Stimulated activated CD4-positive, alpha-beta T cell treated with anti-CD3 and anti-CD28 coated beads, Interleukin-12 subunit alpha, Interleukin-12 subunit beta, amount 100 ng/mL, for 48 hours (primary cell): ENCODE measurements around the gene AFTPH.

ENCODE experiments used
- DNase-seq, 3 donors: peaks; one replicate each; pipeline ENCODE4 v3.0.0-alpha.2; 2020; ENCODE audit warnings: low read depth in 2 of 3, low spot score in 1 of 3

AFTPH gene

GRCh38 chr2:64629329-64629781, 105.2 kb downstream of the AFTPH start:
- DNase-seq, result no peak

- no peak for DNase-seq
These were observed 105.7 kb downstream of the AFTPH start for GRCh38 chr2:64629875-64630274.

- no peak for DNase-seq
These were observed 106.6 kb downstream of the AFTPH start for GRCh38 chr2:64630752-64631151.

GRCh38 chr2:64631771-64632170, 107.6 kb downstream of the AFTPH start:
- DNase-seq, result no peak

- no peak for DNase-seq
These were observed 109.0 kb downstream of the AFTPH start for GRCh38 chr2:64632835-64633819.

GRCh38 chr2:64634345-64635267, 110.5 kb downstream of the AFTPH start:
- no peak for DNase-seq

- DNase-seq, result no peak
These were observed 112.1 kb downstream of the AFTPH start for GRCh38 chr2:64635976-64636911.

- DNase-seq, result no peak
These were observed 113.0 kb downstream of the AFTPH start for GRCh38 chr2:64637000-64637635.

- DNase-seq, result no peak
These were observed 113.8 kb downstream of the AFTPH start for GRCh38 chr2:64637931-64638330.

- DNase-seq, result no peak
These were observed 114.5 kb downstream of the AFTPH start for GRCh38 chr2:64638502-64639120.

- no peak for DNase-seq
These were observed 115.6 kb downstream of the AFTPH start for GRCh38 chr2:64639691-64640090.

GRCh38 chr2:64640153-64641044, 116.3 kb downstream of the AFTPH start:
- no peak for DNase-seq

GRCh38 chr2:64641599-64641998, 117.5 kb downstream of the AFTPH start:
- no peak for DNase-seq
